ENCODE data around the gene CYSTM1. TPM values are rescaled to one million over a fixed set of nuclear protein-coding genes. Genes with fewer than 3 reads are reported as not detected.

Gene CYSTM1
- total and polyA plus RNA-seq, 8 donors = 28.4 to 90.4 (median 35.1) TPM

DNA sequence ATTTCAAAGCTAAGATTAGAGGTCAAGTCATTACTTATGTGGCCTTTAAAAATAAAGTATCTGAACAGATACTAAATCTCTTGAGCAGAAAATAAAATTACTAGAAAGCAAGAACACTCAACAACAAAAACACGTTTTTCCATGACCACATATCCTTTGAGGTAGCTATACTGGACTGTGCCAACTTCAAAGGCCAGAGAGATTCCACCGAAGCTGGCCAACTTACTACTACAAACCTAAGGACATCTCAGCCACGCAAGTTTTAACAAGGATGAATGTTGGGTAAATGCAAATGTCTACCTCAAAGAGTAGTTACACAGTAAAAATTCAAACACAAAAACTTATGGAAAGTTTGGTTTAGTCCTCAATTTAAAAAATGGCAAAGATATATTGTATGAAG, 109.0 kb downstream of the CYSTM1 start:
- no peak for DNase-seq
- Histone ChIP-seq H3K9me3 (no peaks in the 10 kb centered on the region), H3K27ac (no peak overlapping the region), H3K4me3 (no peak overlapping the region), H3K4me1 (peaks cover 0 to 11% of the 10 kb centered on the region in 2 donors), H3K27me3 (no peaks in the 10 kb centered on the region), H3K36me3 (no peaks in the 10 kb centered on the region)
- ATAC-seq = no peak
- TF ChIP-seq, protein P1, sequence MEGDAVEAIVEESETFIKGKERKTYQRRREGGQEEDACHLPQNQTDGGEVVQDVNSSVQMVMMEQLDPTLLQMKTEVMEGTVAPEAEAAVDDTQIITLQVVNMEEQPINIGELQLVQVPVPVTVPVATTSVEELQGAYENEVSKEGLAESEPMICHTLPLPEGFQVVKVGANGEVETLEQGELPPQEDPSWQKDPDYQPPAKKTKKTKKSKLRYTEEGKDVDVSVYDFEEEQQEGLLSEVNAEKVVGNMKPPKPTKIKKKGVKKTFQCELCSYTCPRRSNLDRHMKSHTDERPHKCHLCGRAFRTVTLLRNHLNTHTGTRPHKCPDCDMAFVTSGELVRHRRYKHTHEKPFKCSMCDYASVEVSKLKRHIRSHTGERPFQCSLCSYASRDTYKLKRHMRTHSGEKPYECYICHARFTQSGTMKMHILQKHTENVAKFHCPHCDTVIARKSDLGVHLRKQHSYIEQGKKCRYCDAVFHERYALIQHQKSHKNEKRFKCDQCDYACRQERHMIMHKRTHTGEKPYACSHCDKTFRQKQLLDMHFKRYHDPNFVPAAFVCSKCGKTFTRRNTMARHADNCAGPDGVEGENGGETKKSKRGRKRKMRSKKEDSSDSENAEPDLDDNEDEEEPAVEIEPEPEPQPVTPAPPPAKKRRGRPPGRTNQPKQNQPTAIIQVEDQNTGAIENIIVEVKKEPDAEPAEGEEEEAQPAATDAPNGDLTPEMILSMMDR (IDR thresholded peaks at IDR 0.05) = no peak
- intact Hi-C loops (cut with DNase I) = no loop called here

DNA sequence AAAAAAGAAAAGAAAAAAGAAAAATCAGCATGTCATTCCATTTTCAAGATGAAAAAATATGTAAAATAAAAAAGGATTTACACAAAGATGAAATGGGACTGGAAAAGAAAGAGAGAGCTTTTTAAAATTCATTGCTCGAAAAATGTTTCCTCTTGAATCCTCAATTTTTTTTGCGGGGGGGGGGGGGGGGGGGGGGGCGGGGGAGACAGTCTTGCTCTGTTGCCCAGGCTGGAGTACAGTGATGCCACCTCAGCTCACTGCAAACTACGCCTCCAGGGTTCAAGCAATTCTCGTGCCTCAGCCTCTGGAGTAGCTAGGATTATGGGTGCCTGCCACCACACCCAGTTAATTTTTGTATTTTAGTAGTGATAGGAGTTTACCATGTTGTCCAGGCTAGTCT, 111.4 kb downstream of the CYSTM1 start:
- H3K27me3 ChIP-seq = no peaks in the 10 kb centered on the region
- TF ChIP-seq, protein P1 (IDR thresholded peaks at IDR 0.05) = no peak
- intact Hi-C loops (cut with DNase I) = no loop called here
- no peaks in the 10 kb centered on the region for H3K9me3 ChIP-seq
- H3K4me3 ChIP-seq = no peak overlapping the region
- H3K36me3 ChIP-seq = no peaks in the 10 kb centered on the region
- peaks cover 0 to 12% of the 10 kb centered on the region in 2 donors for H3K4me1 ChIP-seq
- ATAC-seq (no peak), DNase-seq (no peak)
- no peak overlapping the region for H3K27ac ChIP-seq

DNA sequence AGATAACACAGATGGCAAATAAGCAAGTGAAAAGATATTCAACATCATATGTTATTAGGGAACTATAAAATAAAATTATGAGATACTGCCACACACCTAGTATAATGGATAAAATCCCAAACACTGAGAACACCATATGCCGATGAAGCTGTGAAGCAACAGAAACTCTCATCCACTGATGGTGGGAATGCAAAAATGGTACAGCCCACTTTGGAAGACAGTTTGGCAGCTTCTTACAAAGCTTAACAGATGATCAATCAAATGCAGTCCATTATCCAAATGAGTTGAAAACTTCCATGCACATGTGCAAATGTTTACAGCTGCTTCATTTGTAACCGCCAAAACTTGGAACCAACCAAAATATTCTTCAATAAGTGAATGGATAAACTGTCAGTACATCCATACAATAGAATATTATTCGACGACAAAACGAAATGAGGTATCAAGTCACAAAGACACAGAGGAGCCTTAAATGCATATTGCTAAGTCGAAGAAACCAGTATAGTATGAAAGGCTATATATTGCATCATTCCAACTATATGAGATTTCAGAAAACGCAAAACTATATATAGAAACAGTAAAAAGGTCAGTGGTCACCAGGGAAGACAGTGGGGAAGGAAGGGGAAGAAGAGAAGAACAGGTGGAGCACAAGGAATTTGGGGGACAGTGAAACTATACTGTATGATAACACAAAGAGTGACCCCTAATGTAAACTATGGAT, 113.0 kb downstream of the CYSTM1 start:
- no peaks in the 10 kb centered on the region for H3K9me3 ChIP-seq
- DNase-seq (peak in 1 of 4 donors; percentile 31), ATAC-seq (no peak)
- intact Hi-C loops (cut with DNase I) = no loop called here
- no peak overlapping the region for H3K4me3 ChIP-seq
- no peaks in the 10 kb centered on the region for H3K36me3 ChIP-seq
- no peak overlapping the region for H3K27ac ChIP-seq
- peaks cover 3 to 27% of the 10 kb centered on the region in 2 donors for H3K4me1 ChIP-seq
- H3K27me3 ChIP-seq = no peaks in the 10 kb centered on the region
- TF ChIP-seq, protein P1 (IDR thresholded peaks at IDR 0.05) = no peak

DNA sequence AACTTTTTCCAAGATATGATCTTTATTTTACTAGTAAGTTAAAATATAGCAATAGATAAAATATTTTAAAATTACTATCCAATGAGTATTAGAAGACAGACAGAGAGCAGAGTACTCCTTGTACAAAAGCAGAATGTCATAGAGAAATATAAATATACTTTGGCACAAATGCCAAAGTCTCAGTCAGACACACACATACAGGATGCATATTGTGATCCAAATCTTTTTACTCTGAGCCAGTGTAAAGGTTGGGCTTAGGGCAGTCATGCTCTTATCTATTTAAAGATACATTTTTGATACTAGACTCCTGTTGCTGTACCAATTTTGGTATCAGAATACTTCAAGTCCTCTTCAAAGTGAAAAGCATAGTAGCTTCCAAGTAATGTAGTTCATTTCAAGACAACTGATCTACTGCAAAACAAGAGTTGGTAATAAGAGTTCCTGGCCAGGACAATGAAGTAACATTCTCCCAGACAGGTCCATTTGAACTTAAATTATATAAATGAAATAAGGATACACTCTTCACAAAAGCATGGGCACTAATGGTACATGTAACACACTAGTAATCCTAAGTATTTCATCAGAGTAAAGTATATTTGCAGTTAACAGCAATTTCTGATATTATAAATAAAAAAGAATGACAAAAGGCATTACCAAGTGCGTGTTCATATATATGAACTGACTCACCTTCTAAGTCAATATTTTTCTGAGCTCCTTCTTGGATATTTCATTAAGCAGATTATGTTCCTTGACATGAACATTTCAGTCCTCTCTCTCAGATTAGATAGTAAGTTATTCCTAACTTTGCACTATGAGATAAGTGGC, 117.4 kb downstream of the CYSTM1 start:
- intact Hi-C loops (cut with DNase I) = no loop called here
- peak overlapping the region in 1 of 2 donors; percentile 37 for H3K27ac ChIP-seq
- TF ChIP-seq, protein P1 (IDR thresholded peaks at IDR 0.05) = no peak

More for the DNA sequence above, 117.4 kb downstream of the CYSTM1 start:
- H3K27me3 ChIP-seq = no peaks in the 10 kb centered on the region
- DNase-seq = no peak
- no peak overlapping the region for H3K4me3 ChIP-seq
- H3K36me3 ChIP-seq = no peaks in the 10 kb centered on the region
- peaks cover 6 to 41% of the 10 kb centered on the region in 2 donors for H3K4me1 ChIP-seq
- H3K9me3 ChIP-seq = no peaks in the 10 kb centered on the region
- ATAC-seq = peak; percentile 27

Other genes with a start within 250 kb of the CYSTM1 start
- under 1 TPM; 0.68 to 0.85 TPM for gene NRG2, start 131.9 kb upstream of the CYSTM1 start, total RNA-seq
- gene NRG2, start 131.9 kb upstream of the CYSTM1 start, polyA plus RNA-seq (ENCODE audit: insufficient read length in 6 of 6) = 10 to 100 TPM in 1 of 6 donors, 1 to 10 TPM in 5; 7.0 to 10.6 (median 7.7) TPM
- 10 to 100 TPM; 25.0 TPM for gene PURA, start 61.1 kb upstream of the CYSTM1 start, total RNA-seq
- 10 to 100 TPM in 3 of 6 donors, 1 to 10 TPM in 3; 8.3 to 11.9 (median 9.9) TPM for gene PURA, start 61.1 kb upstream of the CYSTM1 start, polyA plus RNA-seq (ENCODE audit: insufficient read length in 6 of 6)
- gene IGIP, start 49.3 kb upstream of the CYSTM1 start, total RNA-seq = 10 to 100 TPM; 11.6 to 13.7 TPM
- 1 to 10 TPM; 4.2 to 6.6 (median 5.8) TPM for gene IGIP, start 49.3 kb upstream of the CYSTM1 start, polyA plus RNA-seq (ENCODE audit: insufficient read length in 6 of 6)
- gene PFDN1, start 127.9 kb downstream of the CYSTM1 start, total RNA-seq = 10 to 100 TPM; 45.7 to 55.5 TPM
- 10 to 100 TPM; 85.3 to 98.9 (median 91.6) TPM for gene PFDN1, start 127.9 kb downstream of the CYSTM1 start, polyA plus RNA-seq (ENCODE audit: insufficient read length in 6 of 6)
- gene HBEGF, start 171.4 kb downstream of the CYSTM1 start, total RNA-seq = 10 to 100 TPM; 18.1 to 33.8 TPM
- gene HBEGF, start 171.4 kb downstream of the CYSTM1 start, polyA plus RNA-seq (ENCODE audit: insufficient read length in 6 of 6) = 10 to 100 TPM in 2 of 6 donors, 1 to 10 TPM in 4; 5.4 to 12.7 (median 7.6) TPM
- not detected for gene SLC4A9, start 185.0 kb downstream of the CYSTM1 start, total RNA-seq
- under 1 TPM in 4 of 6 donors, not detected in 2; 0.09 to 0.44 (median 0.11) TPM for gene SLC4A9, start 185.0 kb downstream of the CYSTM1 start, polyA plus RNA-seq (ENCODE audit: insufficient read length in 6 of 6)
- gene ANKHD1, start 226.6 kb downstream of the CYSTM1 start, total RNA-seq = 100 to 1,000 TPM; 104 to 136 TPM
- 100 to 1,000 TPM; 117 to 148 (median 136) TPM for gene ANKHD1, start 226.6 kb downstream of the CYSTM1 start, polyA plus RNA-seq (ENCODE audit: insufficient read length in 6 of 6)

Measured in left lung (tissue), 10 donors.